Activated CD4-positive, CD25-positive, alpha-beta regulatory T cell treated with anti-CD3 and anti-CD28 coated beads, Interleukin-2, amount 50 U/mL, for 24 hours (primary cell): Measurements from ENCODE around the gene HMCN2.

Experiments used
- ATAC-seq, 2 donors: fragments of 150-1000 bp; cut with Tn5 transposase; one replicate each; pipeline ENCODE4 v1.10.0; 2021; ENCODE audit warnings: mild to moderate bottlenecking in 1 of 2, moderate library complexity in 1 of 2

Gene HMCN2

GRCh38 chr9:130265431-130266235 lies at the start of gene HMCN2:
HMCN2 (plus strand) TSS chr9:130265760; CDS start chr9:130265879, 119 bp downstream.
- no peak for ATAC-seq

- ATAC-seq, result no peak
These were observed 47.7 kb upstream of the HMCN2 start for GRCh38 chr9:130217838-130218237.

GRCh38 chr9:130219661-130220096 lies 45.9 kb upstream of the HMCN2 start:
- ATAC-seq, result no peak

- no peak for ATAC-seq
These were observed 45.2 kb upstream of the HMCN2 start for GRCh38 chr9:130220352-130220751.

- ATAC-seq, result no peak
These were observed 42.7 kb upstream of the HMCN2 start for GRCh38 chr9:130222833-130223232.

- ATAC-seq, result no peak
These were observed 40.5 kb upstream of the HMCN2 start for GRCh38 chr9:130225071-130225470.

- no peak for ATAC-seq
These were observed 40.0 kb upstream of the HMCN2 start for GRCh38 chr9:130225586-130225985.

GRCh38 chr9:130226112-130226511 lies 39.4 kb upstream of the HMCN2 start:
- ATAC-seq, result no peak

GRCh38 chr9:130227833-130228232 lies 37.7 kb upstream of the HMCN2 start:
- no peak for ATAC-seq

GRCh38 chr9:130229759-130230158 lies 35.8 kb upstream of the HMCN2 start:
- no peak for ATAC-seq

GRCh38 chr9:130230631-130231030 lies 34.9 kb upstream of the HMCN2 start:
- ATAC-seq, result no peak

GRCh38 chr9:130232899-130233586 lies 32.5 kb upstream of the HMCN2 start:
- no peak for ATAC-seq

- no peak for ATAC-seq
These were observed 32.0 kb upstream of the HMCN2 start for GRCh38 chr9:130233587-130233945.

- no peak for ATAC-seq
These were observed 31.0 kb upstream of the HMCN2 start for GRCh38 chr9:130234340-130235260.

- ATAC-seq, result no peak
These were observed 29.8 kb upstream of the HMCN2 start for GRCh38 chr9:130235558-130236435.

GRCh38 chr9:130236436-130236985 lies 29.0 kb upstream of the HMCN2 start:
- no peak for ATAC-seq

GRCh38 chr9:130237076-130237475 lies 28.5 kb upstream of the HMCN2 start:
- no peak for ATAC-seq

GRCh38 chr9:130237763-130238524 lies 27.6 kb upstream of the HMCN2 start:
- ATAC-seq, result no peak

- no peak for ATAC-seq
These were observed 26.2 kb upstream of the HMCN2 start for GRCh38 chr9:130239363-130239695.

- ATAC-seq, result peak; percentile 86 to 87
These were observed 25.8 kb upstream of the HMCN2 start for GRCh38 chr9:130239741-130240241.
